ENCODE measurements around the gene MMEL1. TPM values are rescaled to one million over a fixed set of nuclear protein-coding genes. Genes with fewer than 3 reads are reported as not detected.

MMEL1 gene
- total and polyA plus RNA-seq, 2 of the 13 experiments (the other 11 are each of a cell fraction or from before 2014, with no cell fraction given): 0.48 TPM; not detected in 1

- intact Hi-C loops (cut with micrococcal nuclease; ENCODE audit: unreplicated experiment): no loop called here
- WGBS (ENCODE audit: low lambda C conversion rate): 95% methylated on average over 7 of the region's 12 CpGs
- TF ChIP-seq, protein P1, sequence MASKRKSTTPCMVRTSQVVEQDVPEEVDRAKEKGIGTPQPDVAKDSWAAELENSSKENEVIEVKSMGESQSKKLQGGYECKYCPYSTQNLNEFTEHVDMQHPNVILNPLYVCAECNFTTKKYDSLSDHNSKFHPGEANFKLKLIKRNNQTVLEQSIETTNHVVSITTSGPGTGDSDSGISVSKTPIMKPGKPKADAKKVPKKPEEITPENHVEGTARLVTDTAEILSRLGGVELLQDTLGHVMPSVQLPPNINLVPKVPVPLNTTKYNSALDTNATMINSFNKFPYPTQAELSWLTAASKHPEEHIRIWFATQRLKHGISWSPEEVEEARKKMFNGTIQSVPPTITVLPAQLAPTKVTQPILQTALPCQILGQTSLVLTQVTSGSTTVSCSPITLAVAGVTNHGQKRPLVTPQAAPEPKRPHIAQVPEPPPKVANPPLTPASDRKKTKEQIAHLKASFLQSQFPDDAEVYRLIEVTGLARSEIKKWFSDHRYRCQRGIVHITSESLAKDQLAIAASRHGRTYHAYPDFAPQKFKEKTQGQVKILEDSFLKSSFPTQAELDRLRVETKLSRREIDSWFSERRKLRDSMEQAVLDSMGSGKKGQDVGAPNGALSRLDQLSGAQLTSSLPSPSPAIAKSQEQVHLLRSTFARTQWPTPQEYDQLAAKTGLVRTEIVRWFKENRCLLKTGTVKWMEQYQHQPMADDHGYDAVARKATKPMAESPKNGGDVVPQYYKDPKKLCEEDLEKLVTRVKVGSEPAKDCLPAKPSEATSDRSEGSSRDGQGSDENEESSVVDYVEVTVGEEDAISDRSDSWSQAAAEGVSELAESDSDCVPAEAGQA (IDR thresholded peaks at IDR 0.05; ENCODE audit: low read depth): no peak
- TF ChIP-seq, protein P1 (CRISPR knock-in tag; IDR thresholded peaks at IDR 0.05; ENCODE audit: borderline replicate concordance): no peak
- TF ChIP-seq RARG (CRISPR knock-in tag; IDR thresholded peaks at IDR 0.05; ENCODE audit: low read depth) (no peak), ZNF597 (CRISPR knock-in tag; IDR thresholded peaks at IDR 0.05) (no peak), PAF1 (CRISPR knock-in tag; IDR thresholded peaks at IDR 0.05) (no peak), ZNF30 (CRISPR knock-in tag; IDR thresholded peaks at IDR 0.05) (no peak), ZNF326 (CRISPR knock-in tag; IDR thresholded peaks at IDR 0.05; ENCODE audit: borderline replicate concordance) (no peak), MTF2 (CRISPR knock-in tag; IDR thresholded peaks at IDR 0.05; ENCODE audit: borderline replicate concordance) (no peak)
- TF ChIP-seq, protein P2, sequence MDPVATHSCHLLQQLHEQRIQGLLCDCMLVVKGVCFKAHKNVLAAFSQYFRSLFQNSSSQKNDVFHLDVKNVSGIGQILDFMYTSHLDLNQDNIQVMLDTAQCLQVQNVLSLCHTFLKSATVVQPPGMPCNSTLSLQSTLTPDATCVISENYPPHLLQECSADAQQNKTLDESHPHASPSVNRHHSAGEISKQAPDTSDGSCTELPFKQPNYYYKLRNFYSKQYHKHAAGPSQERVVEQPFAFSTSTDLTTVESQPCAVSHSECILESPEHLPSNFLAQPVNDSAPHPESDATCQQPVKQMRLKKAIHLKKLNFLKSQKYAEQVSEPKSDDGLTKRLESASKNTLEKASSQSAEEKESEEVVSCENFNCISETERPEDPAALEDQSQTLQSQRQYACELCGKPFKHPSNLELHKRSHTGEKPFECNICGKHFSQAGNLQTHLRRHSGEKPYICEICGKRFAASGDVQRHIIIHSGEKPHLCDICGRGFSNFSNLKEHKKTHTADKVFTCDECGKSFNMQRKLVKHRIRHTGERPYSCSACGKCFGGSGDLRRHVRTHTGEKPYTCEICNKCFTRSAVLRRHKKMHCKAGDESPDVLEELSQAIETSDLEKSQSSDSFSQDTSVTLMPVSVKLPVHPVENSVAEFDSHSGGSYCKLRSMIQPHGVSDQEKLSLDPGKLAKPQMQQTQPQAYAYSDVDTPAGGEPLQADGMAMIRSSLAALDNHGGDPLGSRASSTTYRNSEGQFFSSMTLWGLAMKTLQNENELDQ (CRISPR knock-in tag; IDR thresholded peaks at IDR 0.05; ENCODE audit: borderline replicate concordance): no peak
- TF ChIP-seq, protein P3, sequence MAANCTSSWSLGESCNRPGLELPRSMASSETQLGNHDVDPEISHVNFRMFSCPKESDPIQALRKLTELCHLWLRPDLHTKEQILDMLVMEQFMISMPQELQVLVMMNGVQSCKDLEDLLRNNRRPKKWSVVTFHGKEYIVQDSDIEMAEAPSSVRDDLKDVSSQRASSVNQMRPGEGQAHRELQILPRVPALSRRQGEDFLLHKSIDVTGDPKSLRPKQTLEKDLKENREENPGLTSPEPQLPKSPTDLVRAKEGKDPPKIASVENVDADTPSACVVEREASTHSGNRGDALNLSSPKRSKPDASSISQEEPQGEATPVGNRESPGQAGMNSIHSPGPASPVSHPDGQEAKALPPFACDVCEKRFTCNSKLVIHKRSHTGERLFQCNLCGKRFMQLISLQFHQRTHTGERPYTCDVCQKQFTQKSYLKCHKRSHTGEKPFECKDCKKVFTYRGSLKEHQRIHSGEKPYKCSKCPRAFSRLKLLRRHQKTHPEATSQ (CRISPR knock-in tag; IDR thresholded peaks at IDR 0.05; ENCODE audit: borderline replicate concordance): no peak
Observed at GRCh38 chr1:2591581-2592261, 41.1 kb downstream of the MMEL1 start.

More at GRCh38 chr1:2591581-2592261, 41.1 kb downstream of the MMEL1 start:
- ChIA-PET POLR2A (interaction anchor here (1.0 kb wide), 1 partner anchor 14 kb away, joined by 4 read pairs; no protein-coding TSS in a partner anchor), CTCF (ENCODE audit: low intra/inter-chr PET ratio, low total read pairs) (no interaction called here)
- Histone ChIP-seq H3K4me3 (replicated peaks in 1 of 3; ENCODE audit: insufficient read depth in 1 of 3, low read depth in 2 of 3, low read length in 3 of 3) (no peak overlapping the region), H3K4me1 (ENCODE audit: insufficient read depth, low read length) (peaks cover 19% of the 10 kb centered on the region), H3K27me3 (ENCODE audit: control insufficient read depth in 1 of 2, insufficient read depth in 2 of 2, low read length in 2 of 2) (peaks cover 5 to 31% of the 10 kb centered on the region in 2 experiments; a peak in 4 of 5 replicates), H3K79me2 (ENCODE audit: insufficient read depth, low read length) (no peaks in the 10 kb centered on the region), H3K36me3 (replicated peaks in 1 of 2; ENCODE audit: control insufficient read depth in 1 of 2, insufficient read depth in 2 of 2, low read length in 2 of 2) (no peaks in the 10 kb centered on the region), H3K4me2 (ENCODE audit: low read depth, low read length) (no peak overlapping the region), H4K20me1 (ENCODE audit: insufficient read depth, low read length) (no peaks in the 10 kb centered on the region), H3K9ac (ENCODE audit: insufficient read depth, low read depth, low read length) (no peak overlapping the region), H3K9me3 (ENCODE audit: low read length) (no peaks in the 10 kb centered on the region), H3K27ac (ENCODE audit: extremely low read length, insufficient read depth, low read length) (no peak overlapping the region), H2AFZ (ENCODE audit: low read length) (no peak overlapping the region)
- in situ Hi-C loops (cut with HindIII; ENCODE audit: extremely low pct_ligation_motif_present, low pct_unique_long_range_greater_than_20kb): no loop called here
- FAIRE-seq (no peak), DNase-seq (ENCODE audit: low spot score) (no peak), ATAC-seq (no peak)
- BruUV-seq (replicated peaks): no TSS peak

Data from HepG2 (cell line).